NCI-H1694 treated with DMSO at 0.1 percent for 48 hours (cell line): ENCODE data around the gene ANLN.
A peak's percentile ranks its signal among the peaks of the same experiment; 100 is the strongest.
"Not testable (repeated sequence)": the region's sequence is repeated elsewhere in the genome, so short reads cannot be mapped to it uniquely, and the experiment has no call there.

Source experiments
- DNase-seq: peaks from one replicate; lab custom pipeline; 2025; lab: John Stamatoyannopoulos, UW

Gene ANLN

GRCh38 chr7:36389371-36390198, at the start of gene ANLN:
Gene ANLN, plus strand, starts transcription at chr7:36389862. Its CDS starts 165 bp downstream, at chr7:36390027.
- DNase-seq: peak; percentile 76

- no peak for DNase-seq
These were observed 46.1 kb upstream of the ANLN start for GRCh38 chr7:36343548-36343947.

GRCh38 chr7:36344622-36345021, 45.0 kb upstream of the ANLN start:
- DNase-seq: no peak

GRCh38 chr7:36346260-36346831, 43.3 kb upstream of the ANLN start:
- DNase-seq: no peak

GRCh38 chr7:36348256-36348655, 41.4 kb upstream of the ANLN start:
- no peak for DNase-seq

GRCh38 chr7:36348771-36349170, 40.9 kb upstream of the ANLN start:
- no peak for DNase-seq

- DNase-seq: no peak
These were observed 40.0 kb upstream of the ANLN start for GRCh38 chr7:36349626-36350025.

- DNase-seq: no peak
These were observed 34.2 kb upstream of the ANLN start for GRCh38 chr7:36355490-36355889.

GRCh38 chr7:36357054-36357453, 32.6 kb upstream of the ANLN start:
- DNase-seq: no peak

- DNase-seq: peak; percentile 73
These were observed 31.1 kb upstream of the ANLN start for GRCh38 chr7:36358589-36358988.

- DNase-seq: peak; percentile 95
These were observed 29.4 kb upstream of the ANLN start for GRCh38 chr7:36360244-36360643.

GRCh38 chr7:36361227-36361626, 28.4 kb upstream of the ANLN start:
- DNase-seq: no peak

- no peak for DNase-seq
These were observed 26.1 kb upstream of the ANLN start for GRCh38 chr7:36363515-36363914.

GRCh38 chr7:36366005-36366717, 23.5 kb upstream of the ANLN start:
- DNase-seq: peak; percentile 15

GRCh38 chr7:36366718-36367560, 22.7 kb upstream of the ANLN start:
- DNase-seq: peak; percentile 91

GRCh38 chr7:36367561-36368077, 22.0 kb upstream of the ANLN start:
- peak; percentile 58 for DNase-seq

- no peak for DNase-seq
These were observed 21.2 kb upstream of the ANLN start for GRCh38 chr7:36368496-36368895.

GRCh38 chr7:36369171-36369570, 20.5 kb upstream of the ANLN start:
- DNase-seq: no peak

- no peak for DNase-seq
These were observed 19.6 kb upstream of the ANLN start for GRCh38 chr7:36370046-36370445.

GRCh38 chr7:36372156-36372555, 17.5 kb upstream of the ANLN start:
- no peak for DNase-seq

- not testable (repeated sequence) for DNase-seq
These were observed 11.1 kb upstream of the ANLN start for GRCh38 chr7:36378555-36378954.
